Adrenal gland (tissue), 12 donors: ENCODE results near the gene ARHGEF39. TPM values are rescaled to one million over a fixed set of nuclear protein-coding genes. Genes with fewer than 3 reads are reported as not detected.

ENCODE experiments used
- DNase-seq, 7 donors: peaks; one replicate each; pipeline ENCODE4 v3.0.0-alpha.2; 2019 to 2020
- H3K27ac ChIP-seq, 5 donors: fragments of 200-600 bp; sonication (generic) in 4 of 5; 1 replicate in 3 of 5; 2 replicates in 2 of 5; pipeline versions ENCODE4 v1.5.1 to v1.8.0; 2016 to 2020; ENCODE audit warnings: mild to moderate bottlenecking in 1 of 5
- H3K27me3 ChIP-seq: fragments of 200-600 bp; 2 replicates; pipeline ENCODE4 v1.8.0; 2021
- H3K36me3 ChIP-seq, 2 donors: fragments of 200-600 bp; replicated peaks in 1 of 2; 1 replicate in 1 of 2; 2 replicates in 1 of 2; pipeline versions ENCODE4 v1.5.1 to v1.8.0; 2018 to 2022
- H3K4me1 ChIP-seq, 2 donors: fragments of 200-600 bp; replicated peaks in 1 of 2; 1 replicate in 1 of 2; 2 replicates in 1 of 2; pipeline versions ENCODE4 v1.5.1 to v1.8.0; 2018 to 2021
- H3K4me3 ChIP-seq, 4 donors: fragments of 200-600 bp; sonication (generic) in 3 of 4; one replicate each; pipeline ENCODE4 v1.5.1; 2016 to 2018
- H3K9me3 ChIP-seq, 3 donors: fragments of 200-600 bp; sonication (generic) in 1 of 3; replicated peaks in 1 of 3; 1 replicate in 2 of 3; 2 replicates in 1 of 3; pipeline versions ENCODE4 v1.5.1 to v1.8.0; 2016 to 2021
- CTCF ChIP-seq, 6 experiments: fragments of 450-650 bp in 4 of 6; fragments of 200-600 bp in 2 of 6; sonication (generic) in 1 of 6; IDR thresholded peaks; 1 replicate in 5 of 6; 2 replicates in 1 of 6; pipeline versions ENCODE4 v1.5.1 to v1.8.0; 2016 to 2021; ENCODE audit warnings: antibody characterized with exemption in 6 of 6, mild to moderate bottlenecking in 2 of 6, moderate library complexity in 1 of 6
- POLR2A ChIP-seq, 2 donors: fragments of 450-650 bp; IDR thresholded peaks; one replicate each; pipeline ENCODE4 v1.6.1; 2017; ENCODE audit warnings: antibody characterized with exemption in 2 of 2, mild to moderate bottlenecking in 2 of 2, moderate library complexity in 1 of 2
- whole genome bisulfite sequencing, 4 donors: extraction: QIAGEN DNeasy Blood & Tissue Kit in 2 of 4; methylation state at CpG; one replicate each; pipeline versions ENCODE4 v1.1.5 to v1.1.7; 2013 to 2017; 5-methylcytosine and 5-hydroxymethylcytosine counted together
- intact Hi-C, 2 donors: fragments of 100-400 bp; cut with DNase I; formaldehyde crosslinking; loops; one replicate each; pipeline versions ENCODE4 v1.14.1 to v1.15.0; 2022 to 2023
- polyA plus RNA-seq, 3 donors: library from polyadenylated mRNA; stranded (reverse); fragments of 200-250 nt in 2 of 3; fragments of 350-450 nt in 1 of 3; fragmentation: Illumina TruSeq in 1 of 3; extraction: RNeasy Lipid Tissue Mini Kit (QIAGEN cat#74804) in 1 of 3; gene quantifications; one replicate each; pipeline ENCODE4 v1.2.3, GENCODE V29; 2013 to 2014
- total RNA-seq, 9 donors: library from RNA; depleted of rRNA in 4 of 9; stranded (reverse); fragments of >200 nt in 4 of 9; fragments of 120-200 nt in 1 of 9; fragmentation: NEBNext Ultra II Directional in 1 of 9; extraction: Animal tissue kit (Norgen Biotek cat#: 25700) in 1 of 9; gene quantifications; one replicate each; pipeline versions ENCODE4 v1.1.0 to v1.2.4, GENCODE V29; 2013 to 2023
- donor health status: healthy with polysubstance abuse.
- donor health status: Bipolar disorder and iron deficiency.
- donor health status: DM: yes; HTN: yes; CAD: no.
- donor health status: DM: no; HTN: no; CAD: no.
- donor health status: DM: no; HTN: no; CAD: no.
- donor health status: DM: yes; HTN: yes; CAD: no.

The ARHGEF39 gene
- total and polyA plus RNA-seq, 12 donors = 0.42 to 18.4 (median 1.2) TPM

- peaks cover 0 to 4% of the 10 kb centered on the region in 2 donors for H3K36me3 ChIP-seq
- DNase-seq = peak; percentile 97 to 99 (median 99)
- intact Hi-C loops = no loop called here
Measured at GRCh38 chr9:35657546-35658136, 7.4 kb downstream of the ARHGEF39 start, which contains the start of gene RMRP. Gene RMRP, minus strand, starts transcription at chr9:35658019.

GRCh38 chr9:35656831-35657545 lies 8.0 kb downstream of the ARHGEF39 start:
- H3K9me3 ChIP-seq = no peaks in the 10 kb centered on the region
- no peaks in the 10 kb centered on the region for H3K27me3 ChIP-seq
- no peak for TF ChIP-seq POLR2A (IDR thresholded peaks at IDR 0.05)
- no peak for TF ChIP-seq CTCF (IDR thresholded peaks at IDR 0.05)
- peaks cover 6 to 41% of the 10 kb centered on the region in 2 donors for H3K4me1 ChIP-seq
- intact Hi-C loops = no loop called here
- DNase-seq = peak in 1 of 7 donors; percentile 49
- H3K27ac ChIP-seq = peak overlapping the region; percentile 80 to 97 (median 95)
- peak overlapping the region in 1 of 4 donors; percentile 46 for H3K4me3 ChIP-seq
- H3K36me3 ChIP-seq = peaks cover 0 to 4% of the 10 kb centered on the region in 2 donors
- WGBS, 4 donors = 17 to 26% (median 19%) methylated on average over 25 of the region's 25 CpGs

More at GRCh38 chr9:35657546-35658136, 7.4 kb downstream of the ARHGEF39 start, which contains the start of gene RMRP:
- H3K4me1 ChIP-seq = peaks cover 6 to 36% of the 10 kb centered on the region in 2 donors
- H3K4me3 ChIP-seq = peak within 1 kb of the TSS; percentile 53 to 82 (median 78)
- H3K27ac ChIP-seq = peak within 1 kb of the TSS; percentile 80 to 97 (median 95)
- peak in 1 of 2 donors; percentile 90 for TF ChIP-seq POLR2A (IDR thresholded peaks at IDR 0.05)
- TF ChIP-seq CTCF (IDR thresholded peaks at IDR 0.05) = peak; percentile 9 to 80 (median 62)
- WGBS, 4 donors = 0 to 1% (median 0%) methylated on average over 17 to 42 of the region's 42 CpGs
- no peaks in the 10 kb centered on the region for H3K27me3 ChIP-seq
- H3K9me3 ChIP-seq = no peaks in the 10 kb centered on the region

- H3K4me3 ChIP-seq = no peak overlapping the region
- H3K4me1 ChIP-seq = peaks cover 6 to 36% of the 10 kb centered on the region in 2 donors
- H3K27ac ChIP-seq = peak overlapping the region in 1 of 5 donors; percentile 97
- TF ChIP-seq CTCF (IDR thresholded peaks at IDR 0.05) = no peak
- H3K9me3 ChIP-seq = no peaks in the 10 kb centered on the region
- peaks cover 0 to 4% of the 10 kb centered on the region in 2 donors for H3K36me3 ChIP-seq
- no peaks in the 10 kb centered on the region for H3K27me3 ChIP-seq
- WGBS, 4 donors = 79 to 84% (median 81%) methylated on average over 17 of the region's 17 CpGs
- DNase-seq = no peak
- intact Hi-C loops = no loop called here
Measured at GRCh38 chr9:35656348-35656747, 8.6 kb downstream of the ARHGEF39 start.

- no peaks in the 10 kb centered on the region for H3K36me3 ChIP-seq
- peaks cover 6 to 16% of the 10 kb centered on the region in 2 donors for H3K4me1 ChIP-seq
- no peak overlapping the region for H3K27ac ChIP-seq
- H3K9me3 ChIP-seq = no peaks in the 10 kb centered on the region
- intact Hi-C loops = no loop called here
- WGBS, 4 donors = 89 to 100% (median 94%) methylated on average over 2 of the region's 2 CpGs
- TF ChIP-seq POLR2A (IDR thresholded peaks at IDR 0.05) (no peak), CTCF (IDR thresholded peaks at IDR 0.05) (no peak)
- no peaks in the 10 kb centered on the region for H3K27me3 ChIP-seq
- DNase-seq = peak in 1 of 7 donors; percentile 20
- H3K4me3 ChIP-seq = no peak overlapping the region
Measured at GRCh38 chr9:35653611-35654010, 11.4 kb downstream of the ARHGEF39 start.
